ENCODE results near the gene SORT1. TPM values are rescaled to one million over a fixed set of nuclear protein-coding genes. Genes with fewer than 3 reads are reported as not detected.

SORT1 gene
- total and polyA plus RNA-seq, 2 of the 4 experiments (the other 2 are of a cell fraction): 15.8 to 16.7 TPM

- no TSS peak for BruUV-seq (replicated peaks)
- ChIA-PET POLR2A (ENCODE audit: unreplicated experiment) (no interaction called here), CTCF (no interaction called here)
- peaks cover 4% of the 10 kb centered on the region; the same call in 1 of the 2 replicates for H4K20me1 ChIP-seq (ENCODE audit: insufficient read depth, low read length)
- in situ Hi-C loops (cut with MboI; ENCODE audit: low sequenced_read_pairs) (no loop called here), dilution Hi-C loops (cut with HindIII; ENCODE audit: low sequenced_read_pairs, unreplicated experiment) (no loop called here), intact Hi-C loops (cut with micrococcal nuclease) (loop anchor here (1.0 to 5.0 kb wide), 2 partner anchors 16 to 98 kb away; partner anchors contain the start of genes PSRC1 and SORT1)
- H3K9me3 ChIP-seq (ENCODE audit: control insufficient read depth, insufficient read depth, low read length): no peaks in the 10 kb centered on the region
- H3K4me1 ChIP-seq (ENCODE audit: control insufficient read depth, insufficient read depth, low read length): peaks cover 26% of the 10 kb centered on the region
- H3K18ac ChIP-seq (ENCODE audit: low read depth, low read length): peak overlapping the region; percentile 73
- peak overlapping the region; percentile 37 to 93 for H4K8ac ChIP-seq (ENCODE audit: low read depth in 2 of 2, low read length in 2 of 2)
- no peak overlapping the region for H3K4me3 ChIP-seq (ENCODE audit: insufficient read depth, low read depth, low read length)
- H3K56ac ChIP-seq (ENCODE audit: extremely low read depth, insufficient read depth, low read length): peak overlapping the region; percentile 65
- H2BK15ac ChIP-seq (ENCODE audit: low read depth, low read length): peak overlapping the region; percentile 83
- H2BK5ac ChIP-seq (ENCODE audit: low read depth, low read length, poor library complexity, severe bottlenecking): peak overlapping the region; percentile 91
- WGBS, 2 experiments (ENCODE audit: extremely low coverage in 2 of 2, insufficient read length in 1 of 2): 21% methylated on average over 3 of the region's 11 CpGs; no CpG with 5 or more reads in 1 of the 2 experiments
- no peaks in the 10 kb centered on the region for H3K36me3 ChIP-seq (ENCODE audit: control insufficient read depth, insufficient read depth, low read length)
- peak overlapping the region; percentile 95 for H3K4ac ChIP-seq (ENCODE audit: low read depth, low read length)
- H2AFZ ChIP-seq (replicated peaks; ENCODE audit: low read length, poor library complexity): peak overlapping the region; percentile 89
- H3K9ac ChIP-seq (ENCODE audit: low read depth, low read length): peak overlapping the region; percentile 28
- DNase-seq (peak; percentile 97), ATAC-seq (ENCODE audit: low read depth) (peak; percentile 87)
- peak overlapping the region; percentile 86 for H3K27ac ChIP-seq (ENCODE audit: insufficient read depth, low read length)
- H2BK120ac ChIP-seq (ENCODE audit: low read depth, low read length): peak overlapping the region; percentile 97
- H3K14ac ChIP-seq (replicated peaks; ENCODE audit: low read depth, low read length): peak overlapping the region; percentile 97
- peak overlapping the region; percentile 98 for H2AK5ac ChIP-seq (ENCODE audit: low read depth, low read length)
- H4K91ac ChIP-seq (ENCODE audit: insufficient read depth, low read depth, low read length): peak overlapping the region; percentile 97
- peaks cover 0 to 11% of the 10 kb centered on the region in 2 experiments; a peak in 1 of 4 replicates for H3K79me1 ChIP-seq (ENCODE audit: low read depth in 1 of 2, low read length in 2 of 2)
- H4K5ac ChIP-seq (ENCODE audit: low read depth, low read length): peak overlapping the region; percentile 47
- H3K9me1 ChIP-seq (ENCODE audit: insufficient read depth, low read length): peaks cover 42% of the 10 kb centered on the region
- no peak for TF ChIP-seq RCOR1 (IDR thresholded peaks at IDR 0.05; ENCODE audit: insufficient replicate concordance, low read length)
- peak; percentile 94 for TF ChIP-seq CEBPB (IDR thresholded peaks at IDR 0.05; ENCODE audit: low read depth, low read length)
- TF ChIP-seq USF2 (IDR thresholded peaks at IDR 0.05; ENCODE audit: low read depth, low read length): peak; percentile 69; the same call in 1 of the 2 replicates
- no peak for TF ChIP-seq RFX5 (IDR thresholded peaks at IDR 0.05; ENCODE audit: low read depth, low read length)
- 0 out of 2 replicates have a peak, but pooled peaks have one; percentile 27 for TF ChIP-seq MXI1 (IDR thresholded peaks at IDR 0.05; ENCODE audit: borderline replicate concordance, low read depth, low read length)
- TF ChIP-seq BHLHE40 (IDR thresholded peaks at IDR 0.05; ENCODE audit: low read depth, low read length): peak; percentile 76
- TF ChIP-seq FOS (IDR thresholded peaks at IDR 0.05; ENCODE audit: low read depth, low read length): 0 out of 2 replicates have a peak, but pooled peaks have one; percentile 24
- TF ChIP-seq POLR2A (IDR thresholded peaks at IDR 0.05; ENCODE audit: low read depth, low read length): no peak
- H2AK9ac ChIP-seq (replicated peaks; ENCODE audit: low read depth, low read length, poor library complexity): peak overlapping the region; percentile 96
- no peaks in the 10 kb centered on the region for H3K27me3 ChIP-seq (ENCODE audit: control insufficient read depth, insufficient read depth, low read length)
- H2BK20ac ChIP-seq (ENCODE audit: low read depth, low read length): peak overlapping the region; percentile 94
- peak overlapping the region; percentile 95 for H3K23ac ChIP-seq (ENCODE audit: low read depth, low read length)
- H3K4me2 ChIP-seq (ENCODE audit: low read depth, low read length): peak overlapping the region; percentile 60
Observed at GRCh38 chr1:109298666-109299557, 98.8 kb downstream of the SORT1 start.
